Measurements from ENCODE around the gene SEC22B. TPM values are rescaled to one million over a fixed set of nuclear protein-coding genes. Genes with fewer than 3 reads are reported as not detected.

Gene SEC22B
- total RNA-seq, 1 experiment from 2014 or later, result 8.1 TPM

Other genes starting within 250 kb of the SEC22B start
- gene NOTCH2, start 106.9 kb downstream of the SEC22B start, total RNA-seq (2014; rRNA removed; shearing (Covaris generic); ENCODE audit: low replicate concordance), result 59.2 and 69.9 TPM in 2 replicates
- gene NBPF8, start 238.5 kb upstream of the SEC22B start, total RNA-seq (2014; rRNA removed; shearing (Covaris generic); ENCODE audit: low replicate concordance), result 1.9 and 3.0 TPM in 2 replicates